NCI-H2196 treated with DMSO at 0.1 percent for 48 hours (cell line): ENCODE results near the gene CRACDL.

ENCODE experiments used
- DNase-seq: peaks from one replicate; lab custom pipeline; 2025; ENCODE audit not compliant: unreplicated experiment; lab: John Stamatoyannopoulos, UW

Gene CRACDL

DNA sequence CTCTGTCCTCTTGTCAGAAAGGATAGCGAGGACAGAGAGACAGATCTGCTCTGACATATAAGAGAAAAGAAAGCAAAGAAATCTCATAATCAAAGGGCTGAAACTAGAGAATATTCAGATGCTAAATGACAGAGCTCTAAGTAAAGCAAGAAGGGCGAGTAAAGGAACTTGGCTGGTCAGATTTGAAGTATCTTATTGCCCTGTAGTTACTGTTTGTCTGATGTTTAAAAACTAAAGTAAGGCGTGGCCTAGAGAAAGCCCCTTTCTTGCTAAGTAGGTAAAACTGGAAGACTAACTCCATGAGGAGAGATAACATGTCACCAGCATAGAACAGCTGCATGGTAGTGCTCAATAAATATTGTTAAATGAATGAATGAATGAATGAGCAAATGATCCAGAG is 70.0 kb downstream of the CRACDL start:
- no peak for DNase-seq

DNA sequence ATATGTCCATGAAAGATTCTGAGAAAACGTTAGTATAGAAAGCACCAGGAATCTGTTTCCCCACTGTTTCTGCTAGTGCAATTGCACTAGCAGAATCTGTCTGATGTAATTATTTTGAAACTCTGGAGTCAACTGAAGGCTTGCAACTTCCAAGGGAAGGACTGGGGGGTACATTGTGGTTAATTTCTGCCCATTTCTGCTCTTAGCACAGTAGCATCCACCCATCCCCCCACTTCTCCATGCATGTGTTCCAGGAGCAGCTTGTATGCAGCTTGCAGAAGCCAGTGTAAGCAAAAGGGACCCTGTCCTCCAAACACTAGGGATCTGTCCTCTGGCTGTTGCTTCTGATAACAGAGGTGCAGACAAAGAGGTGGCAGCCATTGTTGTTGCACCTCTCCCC is 74.4 kb downstream of the CRACDL start:
- no peak for DNase-seq

DNA sequence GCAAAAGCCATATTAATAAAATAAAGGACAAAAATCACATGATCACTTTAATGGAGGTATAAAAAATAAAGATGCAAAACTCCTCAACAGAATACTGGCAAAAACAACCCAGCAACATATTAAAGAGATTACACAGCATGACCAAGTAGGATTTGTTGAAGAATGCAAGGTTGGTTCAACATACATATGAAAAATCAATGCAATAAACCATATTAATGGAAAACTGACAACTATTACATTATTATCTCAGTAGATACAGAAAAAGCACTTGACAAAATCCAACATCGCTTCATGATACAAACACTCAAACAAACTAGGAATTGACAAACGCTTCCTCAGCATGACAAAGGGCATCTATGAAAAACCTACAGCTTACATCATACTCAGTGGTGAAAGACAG is 76.7 kb downstream of the CRACDL start:
- no peak for DNase-seq

DNA sequence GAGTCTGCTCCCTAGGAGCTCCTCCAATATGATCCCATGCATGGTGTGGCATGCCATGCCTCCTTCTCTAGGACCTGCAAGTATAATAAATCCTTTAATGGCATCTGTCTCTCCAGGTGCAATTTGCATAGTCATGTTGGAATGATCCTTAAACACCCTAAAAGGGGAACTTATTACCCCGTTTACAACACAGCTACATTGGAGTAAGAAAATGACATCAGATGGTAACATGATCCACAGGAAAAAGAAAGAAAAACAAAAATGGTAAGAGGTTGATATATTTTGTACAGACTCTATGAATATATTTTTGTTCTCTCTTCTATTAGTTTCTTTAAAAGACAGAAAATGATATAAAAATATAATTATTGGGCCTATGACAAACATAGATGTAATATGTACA is 79.0 kb downstream of the CRACDL start:
- no peak for DNase-seq

DNA sequence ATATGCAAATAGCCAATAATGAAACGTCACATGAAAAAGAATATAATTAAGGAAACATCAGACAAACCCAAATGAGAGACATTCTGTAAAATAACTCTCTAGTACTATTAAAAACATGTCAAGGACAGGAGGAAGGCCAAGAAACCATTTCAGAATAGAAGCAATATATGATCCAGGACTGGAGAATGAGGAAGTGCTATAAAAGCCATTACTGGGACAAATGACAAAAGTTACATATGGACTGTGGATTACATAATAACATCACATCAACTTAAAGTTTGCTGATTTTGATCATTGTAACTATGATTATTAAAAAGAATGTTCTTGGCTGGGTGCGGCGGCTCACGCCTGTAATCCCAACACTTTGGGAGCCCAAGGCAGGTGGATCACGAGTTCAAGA is 81.3 kb downstream of the CRACDL start:
- no peak for DNase-seq

DNA sequence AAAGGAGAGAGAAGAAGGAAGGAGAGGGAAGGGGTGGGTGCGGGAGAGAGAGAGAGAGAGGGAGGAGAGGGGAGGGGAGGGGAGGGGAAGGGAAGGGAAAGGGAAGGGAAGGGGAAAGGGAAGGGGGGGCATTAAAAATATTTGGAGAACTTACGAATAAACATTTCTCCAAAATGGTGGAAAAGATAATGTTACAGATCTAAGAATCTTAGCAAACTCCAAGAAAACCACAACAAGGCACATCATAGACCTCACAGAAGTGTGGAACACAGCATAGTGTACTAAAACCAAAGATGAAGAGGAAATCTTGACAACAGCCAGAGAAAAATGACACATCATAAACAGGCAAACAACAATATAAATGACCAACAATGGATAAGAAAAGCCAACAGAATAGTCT is 83.1 kb downstream of the CRACDL start:
- no peak for DNase-seq

DNA sequence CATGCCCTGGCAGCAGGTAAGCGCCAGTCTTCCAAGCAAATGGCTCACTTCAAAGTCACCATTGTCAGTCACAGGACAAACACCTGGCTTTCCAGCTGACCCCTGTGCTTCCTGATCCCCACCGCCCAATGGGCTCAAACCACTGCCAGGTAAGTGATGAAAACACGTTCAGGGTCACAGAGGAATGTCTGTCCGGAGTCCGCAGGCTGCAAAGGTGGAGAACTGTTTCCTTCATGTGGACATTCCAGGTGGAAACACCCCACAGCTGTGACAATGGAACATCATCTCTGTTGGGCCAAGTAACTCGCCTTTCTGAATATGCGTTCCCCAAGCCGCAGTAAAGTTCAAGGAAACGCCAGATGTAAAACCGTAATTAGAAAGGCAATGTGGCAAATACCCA is 86.0 kb downstream of the CRACDL start:
- no peak for DNase-seq

DNA sequence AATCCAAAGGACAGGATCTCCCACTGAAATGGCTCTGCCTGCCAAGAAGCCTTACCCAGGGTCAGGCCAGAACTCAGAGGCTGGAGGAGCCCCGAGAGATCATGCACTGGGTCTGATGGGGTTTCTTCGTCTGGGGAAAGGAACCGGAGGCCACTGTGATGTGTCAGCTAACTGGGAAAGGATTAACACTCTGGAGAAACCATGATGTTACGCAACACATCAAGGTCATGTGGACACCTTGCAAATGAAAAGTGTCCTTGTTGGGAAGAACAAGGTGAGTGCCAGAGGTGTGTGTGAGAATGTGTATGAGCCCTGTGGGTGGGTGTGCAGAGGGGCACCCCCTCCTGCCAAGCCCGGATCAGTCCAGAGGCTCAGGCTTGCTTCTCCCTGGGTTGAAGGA is 86.9 kb downstream of the CRACDL start:
- DNase-seq, result no peak

DNA sequence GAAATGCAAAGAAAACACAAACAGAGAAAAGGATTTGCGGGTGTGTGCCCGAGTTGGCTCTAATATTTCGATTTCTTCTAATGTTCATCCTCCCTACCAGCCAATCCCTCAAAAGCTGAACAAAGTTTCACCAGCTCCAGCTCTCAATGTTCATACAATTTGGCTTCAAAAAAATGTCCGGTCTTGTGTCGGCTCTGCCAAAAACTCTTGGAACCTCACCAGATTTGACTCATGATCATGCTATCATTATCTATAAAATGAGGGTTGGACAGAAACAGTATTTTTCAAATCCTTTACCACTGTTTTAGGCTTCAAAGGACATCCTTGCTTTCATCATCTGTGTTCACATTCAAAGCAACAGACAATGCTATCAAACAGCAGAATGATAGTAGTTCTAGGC is 88.2 kb downstream of the CRACDL start:
- DNase-seq, result no peak

DNA sequence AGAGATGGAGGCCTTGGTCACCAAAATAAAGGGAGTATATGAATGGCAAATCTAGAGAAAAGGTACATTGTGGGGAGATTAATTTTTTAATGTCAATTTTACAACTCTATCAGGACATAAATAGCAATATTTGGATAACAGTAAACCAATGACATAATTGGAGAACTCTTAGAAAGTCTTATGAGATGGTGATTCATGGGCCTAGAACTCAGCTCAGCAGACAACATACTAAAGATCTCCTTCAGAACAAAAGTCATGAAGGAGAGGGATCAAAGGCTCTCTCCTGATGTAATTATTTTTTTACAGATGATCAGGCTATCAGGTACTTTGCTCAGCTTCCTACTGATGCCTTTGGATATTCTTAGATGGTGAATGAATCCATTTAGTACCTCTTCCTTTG is 90.0 kb downstream of the CRACDL start:
- DNase-seq, result no peak

DNA sequence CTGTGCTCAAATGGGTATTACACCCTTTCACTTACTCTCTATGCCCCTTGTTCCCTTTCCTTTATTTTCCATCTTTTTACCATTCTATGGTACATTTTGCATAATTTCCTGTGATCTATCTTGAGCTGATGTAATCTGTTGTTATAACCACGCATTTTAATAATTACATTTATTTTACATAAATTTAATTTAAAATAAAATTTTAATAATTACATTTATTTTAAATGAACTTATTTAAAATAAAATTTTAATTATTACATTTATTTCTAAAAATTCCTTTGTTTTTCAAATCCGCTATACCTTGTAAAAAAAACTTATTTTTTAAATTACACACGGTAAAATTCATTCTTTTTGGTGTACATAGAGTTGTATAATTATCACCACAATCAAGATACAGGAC is 93.9 kb downstream of the CRACDL start:
- DNase-seq, result no peak

DNA sequence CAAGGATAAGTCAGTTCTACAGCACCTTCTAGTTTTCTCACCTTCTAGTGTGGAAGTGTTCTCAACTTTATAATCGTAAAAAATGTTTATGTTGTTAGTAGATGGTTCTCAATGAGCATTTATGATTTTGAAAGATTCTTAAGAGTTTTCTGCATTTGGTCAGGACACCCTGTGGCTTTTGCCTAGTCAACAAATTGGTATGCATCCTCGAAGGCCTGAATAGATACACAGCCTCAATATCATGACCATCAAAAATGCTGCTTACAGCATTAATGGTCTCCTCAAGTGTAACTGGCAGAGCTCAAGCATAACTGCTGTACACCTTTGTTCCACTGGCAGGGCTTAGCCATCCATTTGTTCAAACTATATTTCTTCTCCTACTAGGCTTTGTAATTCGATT is 96.7 kb downstream of the CRACDL start:
- DNase-seq, result no peak

DNA sequence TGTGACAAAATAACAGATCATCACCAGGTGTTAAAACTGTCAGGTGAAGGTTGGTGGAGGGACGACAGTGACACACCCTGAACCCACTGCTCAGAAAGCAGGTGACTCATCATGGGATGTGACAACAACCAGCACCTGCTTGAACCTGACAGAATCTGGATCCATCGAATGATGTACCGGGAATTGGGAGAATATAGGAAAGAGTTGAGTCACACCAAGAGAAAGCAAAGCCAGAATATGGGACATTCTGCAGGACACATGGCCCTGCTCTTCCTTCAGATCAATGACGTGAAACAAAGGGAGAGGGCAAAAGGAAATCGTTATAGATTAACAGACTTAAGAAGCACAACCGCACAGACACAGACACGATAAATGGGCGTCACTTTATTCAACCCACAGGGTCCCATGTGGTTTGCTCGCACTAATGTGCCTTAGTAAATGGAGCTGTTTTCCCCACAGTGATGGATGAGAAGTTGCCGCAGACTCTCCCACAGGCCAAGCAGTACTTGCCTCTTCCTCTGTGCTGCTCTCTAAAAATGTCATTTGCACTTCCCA is 100.1 kb downstream of the CRACDL start:
- no peak for DNase-seq

DNA sequence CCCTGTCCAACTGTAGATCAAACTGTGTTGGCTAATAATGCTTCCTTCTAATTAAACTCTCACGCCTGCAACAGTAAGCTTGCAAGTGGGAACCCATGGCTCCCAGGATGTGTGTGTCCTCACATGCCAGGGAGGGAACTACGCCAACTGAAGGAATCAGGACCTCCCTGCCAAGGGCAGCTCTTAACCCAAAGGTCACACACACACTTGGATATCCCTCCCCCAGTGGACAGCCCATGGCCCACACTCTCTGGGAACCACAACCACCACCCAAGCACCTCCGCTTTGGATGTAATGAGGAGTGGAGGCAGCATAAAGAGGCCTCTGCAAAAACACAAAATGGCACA is 102.1 kb downstream of the CRACDL start:
- DNase-seq, result no peak

DNA sequence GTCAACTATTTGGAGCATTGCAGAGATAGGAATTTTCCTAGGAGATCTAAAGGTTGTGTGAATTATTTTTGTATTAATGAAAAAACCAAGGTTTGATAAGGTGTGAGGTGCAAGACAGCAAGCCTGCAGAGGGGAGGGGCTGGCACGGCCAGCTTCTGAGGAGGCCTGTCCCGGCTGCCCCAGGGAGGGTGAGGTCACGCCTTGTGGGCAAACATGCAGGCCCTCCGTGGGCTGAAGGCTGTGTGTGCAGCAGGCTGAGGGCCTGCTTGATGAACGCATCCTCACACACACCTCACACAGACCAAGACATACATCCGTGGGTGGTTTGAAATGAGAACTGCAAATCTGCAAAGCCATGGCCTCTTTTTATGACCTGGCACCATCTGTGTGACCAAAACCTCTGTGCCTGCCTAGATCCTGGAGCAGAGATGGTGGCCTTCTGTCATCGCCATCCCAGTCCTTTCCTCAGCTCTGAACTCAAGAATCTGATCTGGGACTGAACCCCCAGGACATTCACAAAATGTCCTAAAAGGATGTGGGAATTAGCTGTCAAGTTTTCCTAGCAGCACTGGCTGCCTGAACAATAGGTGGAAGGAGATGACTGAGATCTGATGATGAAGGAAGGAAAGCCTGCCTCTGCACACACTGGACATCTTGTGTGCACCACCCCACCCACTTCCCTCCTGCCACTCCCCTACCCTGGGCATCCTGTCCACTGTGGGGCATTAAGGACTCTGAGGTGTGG is 102.7 kb downstream of the CRACDL start:
- DNase-seq, result no peak

DNA sequence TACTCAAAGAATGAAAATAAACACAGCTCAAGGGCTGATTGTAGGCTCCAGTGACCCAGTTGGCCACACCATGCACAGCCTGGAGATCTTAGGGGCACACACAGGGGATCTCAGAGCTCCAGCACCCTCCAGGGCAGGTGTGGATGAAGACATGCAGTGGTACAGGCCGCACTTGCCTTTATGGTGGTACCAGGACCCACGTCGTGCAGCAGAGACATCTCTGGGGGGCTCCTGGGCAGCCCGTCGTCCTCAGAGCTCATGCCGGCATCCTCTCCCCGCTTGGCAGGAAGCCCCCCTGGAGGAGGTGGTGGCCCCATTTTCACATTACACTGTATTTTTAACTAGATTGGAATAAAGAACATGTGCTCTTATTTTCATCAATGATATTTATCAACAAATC is 103.9 kb downstream of the CRACDL start:
- DNase-seq, result no peak

DNA sequence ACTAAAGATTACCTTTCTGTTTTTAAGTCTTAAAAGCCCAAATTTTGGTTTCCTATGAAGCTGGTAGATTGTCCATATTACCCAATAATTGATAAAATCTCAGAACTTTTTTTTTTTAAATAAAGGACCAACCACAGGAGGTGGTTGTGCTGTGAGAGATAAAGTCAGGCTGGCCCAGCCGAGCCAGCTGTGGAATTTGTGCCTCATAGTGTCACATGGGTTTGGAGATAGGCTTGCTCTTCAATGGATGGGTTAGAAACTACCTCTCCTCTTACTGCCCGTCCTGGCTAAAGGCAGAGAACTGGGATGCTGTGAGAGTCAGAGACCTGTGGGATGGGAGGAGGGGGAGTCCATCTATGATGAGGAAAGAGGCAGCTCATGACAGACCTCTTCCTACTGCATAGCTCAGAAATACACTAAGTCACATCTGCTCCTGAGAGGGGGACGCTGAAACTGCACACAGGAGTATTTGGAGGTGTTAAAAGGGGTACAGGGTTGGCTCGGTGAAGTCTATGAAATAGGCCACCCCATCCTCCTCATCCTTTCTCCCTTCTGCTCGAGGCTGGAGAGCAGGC is 105.4 kb downstream of the CRACDL start:
- DNase-seq, result no peak

DNA sequence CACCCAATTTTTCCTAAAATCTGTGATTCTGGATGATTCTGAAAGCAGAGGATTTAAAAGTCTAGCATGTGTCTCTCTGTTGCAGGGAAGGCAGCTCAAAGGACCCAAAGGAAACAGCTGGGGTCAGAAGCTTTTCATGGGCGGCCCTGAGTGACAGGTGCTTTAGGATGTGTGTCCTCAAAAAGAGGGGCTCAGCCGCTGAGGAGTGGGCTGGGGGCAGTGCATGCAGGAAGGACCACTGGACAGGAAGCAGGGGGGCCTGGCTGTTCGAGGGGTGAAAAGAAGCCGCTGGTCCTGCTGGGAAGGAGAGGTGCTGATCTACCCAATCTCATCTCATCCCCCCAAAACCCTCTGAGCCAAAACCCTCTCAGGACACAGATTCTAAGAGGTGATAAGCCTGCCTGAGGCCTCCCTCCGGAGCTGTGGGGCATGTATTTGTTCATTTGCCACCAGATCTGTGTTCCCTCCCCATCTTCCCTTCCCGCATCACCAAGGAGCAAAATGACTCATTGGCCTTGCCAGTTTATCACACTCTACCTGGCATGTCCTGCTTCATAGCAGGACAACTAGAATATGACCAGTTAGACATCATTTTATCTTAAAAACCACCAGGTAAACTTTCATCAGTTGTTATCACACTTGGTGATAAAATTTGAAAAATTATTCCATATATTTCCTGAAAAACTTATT is 106.3 kb downstream of the CRACDL start:
- DNase-seq, result no peak

DNA sequence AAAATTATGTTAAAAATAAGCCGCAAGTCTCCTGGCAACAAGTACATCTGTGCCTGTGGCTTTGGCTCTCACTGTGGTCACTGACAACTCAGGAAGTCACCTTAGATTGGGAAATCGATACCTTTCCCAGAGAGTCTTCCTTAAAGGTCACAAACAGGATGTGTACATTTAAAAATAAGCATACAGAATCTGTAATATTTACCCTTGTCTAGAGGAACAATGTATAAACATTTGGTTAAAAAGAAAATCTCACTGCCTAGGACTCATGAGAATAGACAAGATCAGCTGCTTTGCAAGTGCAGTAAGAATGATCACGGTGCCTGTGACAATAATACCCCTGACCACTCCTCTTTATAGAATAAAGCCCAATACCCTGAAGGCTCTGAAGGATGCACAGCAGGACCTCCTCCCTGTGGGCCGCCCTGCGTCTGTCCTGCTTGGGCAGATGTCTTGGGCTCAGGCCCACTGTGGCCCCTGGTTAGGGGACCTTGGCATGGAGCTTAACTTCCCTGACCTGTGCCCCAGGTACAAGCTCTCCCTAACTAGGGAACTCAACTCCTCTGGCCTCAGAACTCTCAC is 107.1 kb downstream of the CRACDL start:
- DNase-seq, result peak; percentile 50

DNA sequence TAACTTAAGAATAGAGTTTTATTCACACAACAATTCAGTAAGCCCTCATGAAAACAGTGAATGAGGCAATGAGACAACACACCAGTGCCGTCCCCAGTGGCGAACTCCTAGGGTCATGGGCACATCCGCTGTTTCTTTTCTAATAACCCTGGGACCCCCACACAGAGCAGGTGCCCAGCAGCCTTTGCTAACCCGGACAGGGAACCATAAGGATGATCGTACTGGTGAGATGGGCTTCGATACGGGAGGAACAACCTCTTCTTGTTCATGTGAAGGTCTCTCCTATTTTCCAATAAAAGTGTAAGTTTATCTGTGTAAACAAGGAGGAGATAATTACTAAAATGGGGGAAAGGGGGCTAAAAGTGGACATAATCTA is 107.7 kb downstream of the CRACDL start:
- no peak for DNase-seq

DNA sequence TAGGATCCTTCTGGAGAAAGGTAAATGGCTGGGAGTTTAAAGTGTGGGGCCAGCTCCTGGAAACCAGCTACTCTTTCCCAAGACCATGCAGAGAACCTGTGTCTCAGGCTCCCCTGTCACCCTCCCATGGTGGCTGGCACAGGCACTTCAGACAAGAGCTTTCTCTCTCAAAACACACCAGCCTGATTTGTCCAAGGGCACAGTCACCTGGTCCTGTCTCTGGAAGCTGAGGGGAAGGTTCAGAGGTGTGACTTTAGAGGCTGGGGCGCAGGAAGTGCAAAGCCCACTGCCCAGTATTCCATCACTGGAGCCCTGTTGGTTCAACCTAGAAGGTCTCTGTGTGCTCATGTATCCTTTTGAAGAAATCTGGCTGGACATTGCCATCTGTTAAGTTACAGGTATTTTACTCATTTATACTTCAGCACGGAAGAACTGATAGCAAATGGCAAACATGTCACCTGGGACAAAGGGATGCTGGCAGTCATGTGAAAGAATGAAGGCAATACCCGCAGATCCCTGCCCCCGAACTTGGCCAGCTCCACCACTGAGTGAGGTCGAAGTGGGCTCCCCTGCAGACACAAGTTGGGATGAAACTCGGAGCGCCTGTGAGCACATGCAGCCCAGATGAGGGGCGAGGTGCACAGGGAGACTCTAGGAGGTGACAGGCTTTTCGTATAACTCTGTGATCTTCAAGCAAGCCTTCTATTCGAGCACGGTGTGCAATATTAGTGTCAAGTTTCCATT is 108.2 kb downstream of the CRACDL start:
- DNase-seq, result no peak
